ENCODE data around the gene HTR2A. TPM values are rescaled to one million over a fixed set of nuclear protein-coding genes. Genes with fewer than 3 reads are reported as not detected.

HTR2A gene
- total RNA-seq = 13.0 TPM

- FAIRE-seq (no peak), DNase-seq (ENCODE audit: low spot score in 2 of 2) (no peak)
Measured at GRCh38 chr13:46896341-46897137, at the start of gene HTR2A. Gene HTR2A (minus strand): TSS chr13:46897053. CDS start chr13:46895906, 1,147 bp downstream.

DNA sequence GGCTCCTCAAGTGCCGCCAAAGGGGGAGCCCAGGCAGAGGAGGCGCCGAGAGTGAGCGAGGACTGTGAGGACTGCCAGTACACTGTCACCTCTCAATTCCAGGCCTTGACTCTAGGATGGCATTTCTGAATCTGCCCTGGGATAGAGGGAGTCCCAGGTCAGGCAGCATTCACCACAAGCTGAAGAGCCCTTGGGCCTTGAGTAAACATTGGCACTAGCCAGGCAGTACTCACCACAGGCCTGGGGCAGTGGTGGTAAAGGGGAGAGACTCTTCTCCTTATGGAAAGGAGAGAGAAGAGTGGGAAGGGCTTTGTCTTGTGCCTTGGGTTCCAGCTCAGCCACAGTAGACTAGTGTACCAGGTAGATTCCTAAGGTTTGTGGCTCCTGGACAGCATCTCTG is 39.7 kb upstream of the HTR2A start:
- FAIRE-seq = no peak

GRCh38 chr13:46934749-46935148 is 37.9 kb upstream of the HTR2A start:
- FAIRE-seq = no peak
- no peak for DNase-seq (ENCODE audit: low spot score in 2 of 2)

More for the DNA sequence above, 39.7 kb upstream of the HTR2A start:
- no peak for DNase-seq (ENCODE audit: low spot score in 2 of 2)

- DNase-seq (ENCODE audit: low spot score in 2 of 2) (no peak), FAIRE-seq (no peak)
Measured at GRCh38 chr13:46926916-46927590, 30.2 kb upstream of the HTR2A start.

DNA sequence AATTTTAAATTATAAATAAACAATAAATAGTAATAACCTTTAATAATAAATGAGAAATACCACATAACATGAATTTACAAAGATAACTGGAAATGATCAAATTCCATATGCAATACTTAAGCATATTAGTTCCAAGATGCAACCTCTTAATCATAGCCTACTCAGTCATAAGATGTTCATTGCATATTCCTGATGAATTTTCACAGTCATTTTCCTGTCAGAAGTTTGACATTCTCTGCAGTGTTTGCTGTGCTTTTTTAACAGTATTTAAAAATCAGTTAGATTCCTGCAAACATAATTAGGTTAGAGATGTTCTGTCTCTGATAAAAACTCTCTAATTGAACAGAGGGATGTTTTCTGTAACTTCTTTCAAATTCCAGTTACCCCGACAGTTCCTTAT is 28.6 kb upstream of the HTR2A start:
- DNase-seq (ENCODE audit: low spot score in 2 of 2) = no peak
- peak; percentile 15 for FAIRE-seq

GRCh38 chr13:46914341-46914740 is 17.5 kb upstream of the HTR2A start:
- DNase-seq (ENCODE audit: low spot score in 2 of 2) (no peak), FAIRE-seq (no peak)

DNA sequence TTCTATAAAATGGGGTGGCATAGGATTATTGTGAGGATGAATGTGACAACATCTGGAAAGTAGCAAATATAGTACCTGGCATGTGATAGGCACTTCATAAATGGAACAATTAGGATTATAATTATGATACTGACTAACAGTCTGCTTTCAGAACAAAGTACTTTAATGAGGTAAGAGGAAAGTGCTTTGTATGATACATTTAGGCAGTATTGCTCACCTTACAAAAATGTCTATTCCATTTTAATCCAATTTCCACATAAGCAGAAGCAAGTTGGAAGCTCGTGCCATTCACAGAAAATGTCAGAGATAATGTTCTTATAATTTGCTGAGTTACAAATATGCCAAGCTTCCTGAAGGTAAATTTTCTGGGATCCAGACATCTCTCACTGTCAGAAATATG is 16.9 kb upstream of the HTR2A start:
- FAIRE-seq = no peak
- no peak for DNase-seq (ENCODE audit: low spot score in 2 of 2)

DNA sequence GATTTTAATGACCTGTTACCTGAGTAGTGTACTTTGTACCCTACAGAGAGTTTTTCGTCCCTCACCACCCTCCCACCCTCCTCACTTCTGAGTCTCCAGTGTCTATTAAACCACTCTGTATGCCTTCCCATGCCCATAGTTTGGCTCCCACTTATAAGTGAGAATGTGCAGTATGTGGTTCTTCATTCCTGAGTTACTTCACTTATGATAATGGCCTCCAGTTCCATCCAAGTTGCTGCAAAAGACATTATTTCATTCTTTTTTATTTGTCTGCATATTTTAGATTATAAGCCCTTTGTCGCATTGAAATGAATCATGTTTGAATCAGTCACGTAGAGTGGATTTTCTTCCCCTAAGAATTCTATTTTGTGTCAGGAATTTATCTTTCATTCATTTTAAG is 12.2 kb upstream of the HTR2A start:
- DNase-seq (ENCODE audit: low spot score in 2 of 2) (no peak), FAIRE-seq (no peak)

DNA sequence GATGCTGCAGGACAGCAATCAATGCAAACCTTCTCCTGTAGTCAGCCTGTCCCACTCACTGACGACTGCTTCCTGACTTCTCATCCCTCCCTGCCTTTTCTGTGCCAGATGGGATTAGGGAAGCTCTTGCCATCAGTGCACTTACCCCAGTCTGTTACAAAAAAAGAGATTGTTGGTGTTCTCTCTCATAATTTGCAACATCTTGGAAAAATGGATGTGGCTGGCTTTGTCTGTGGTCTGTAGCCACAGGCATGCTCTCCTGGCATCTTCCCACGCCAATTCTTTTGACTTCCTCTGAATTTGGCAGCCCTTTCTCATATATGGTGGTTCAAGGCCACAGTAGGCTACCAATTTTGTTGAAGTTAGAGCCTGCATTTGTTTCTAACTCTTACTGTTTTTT is 11.6 kb upstream of the HTR2A start:
- DNase-seq (ENCODE audit: low spot score in 2 of 2) (no peak), FAIRE-seq (no peak)

GRCh38 chr13:46906405-46906804 is 9.6 kb upstream of the HTR2A start:
- DNase-seq (ENCODE audit: low spot score in 2 of 2) (no peak), FAIRE-seq (no peak)

DNA sequence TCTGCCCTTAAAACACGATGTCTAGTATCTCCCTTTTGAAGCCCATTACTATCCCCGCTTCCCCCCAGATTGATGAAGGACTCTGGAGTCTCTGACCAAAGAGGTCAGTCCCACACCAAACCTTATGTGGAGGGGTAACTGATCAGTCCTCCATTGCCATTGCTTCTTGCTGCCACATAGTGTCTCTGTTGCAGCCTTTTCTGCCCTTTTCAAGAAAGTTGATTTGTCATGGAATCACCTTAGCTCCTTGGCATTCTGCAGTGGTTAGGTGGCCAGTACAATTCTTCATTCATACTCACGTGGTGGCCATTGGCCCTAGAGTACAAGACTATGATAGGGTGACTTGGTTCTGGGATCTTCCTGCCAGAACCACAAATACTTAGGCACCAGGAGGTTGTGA is 8.4 kb upstream of the HTR2A start:
- DNase-seq (ENCODE audit: low spot score in 2 of 2) (no peak), FAIRE-seq (no peak)

- DNase-seq (ENCODE audit: low spot score in 2 of 2) (no peak), FAIRE-seq (no peak)
Measured at GRCh38 chr13:46903748-46904147, 6.9 kb upstream of the HTR2A start.

- DNase-seq (ENCODE audit: low spot score in 2 of 2) (no peak), FAIRE-seq (no peak)
Measured at GRCh38 chr13:46901721-46902120, 4.9 kb upstream of the HTR2A start.

GRCh38 chr13:46899801-46900200 is 2.9 kb upstream of the HTR2A start:
- FAIRE-seq = no peak
- DNase-seq (ENCODE audit: low spot score in 2 of 2) = no peak

DNA sequence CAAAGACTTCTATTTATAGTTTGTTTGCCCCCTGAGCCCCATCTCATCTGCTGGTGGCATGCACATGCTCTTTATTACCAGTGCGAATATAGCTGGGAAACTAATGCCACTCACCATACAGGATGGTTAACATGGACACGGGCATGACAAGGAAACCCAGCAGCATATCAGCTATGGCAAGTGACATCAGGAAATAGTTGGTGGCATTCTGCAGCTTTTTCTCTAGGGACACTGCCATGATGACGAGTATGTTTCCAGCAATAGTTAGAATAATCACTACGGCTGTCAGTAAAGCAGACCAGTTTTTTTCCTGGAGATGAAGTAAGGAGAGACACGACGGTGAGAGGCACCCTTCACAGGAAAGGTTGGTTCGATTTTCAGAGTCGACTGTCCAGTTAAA is 1.5 kb downstream of the HTR2A start:
- no peak for DNase-seq (ENCODE audit: low spot score in 2 of 2)
- no peak for FAIRE-seq

DNA sequence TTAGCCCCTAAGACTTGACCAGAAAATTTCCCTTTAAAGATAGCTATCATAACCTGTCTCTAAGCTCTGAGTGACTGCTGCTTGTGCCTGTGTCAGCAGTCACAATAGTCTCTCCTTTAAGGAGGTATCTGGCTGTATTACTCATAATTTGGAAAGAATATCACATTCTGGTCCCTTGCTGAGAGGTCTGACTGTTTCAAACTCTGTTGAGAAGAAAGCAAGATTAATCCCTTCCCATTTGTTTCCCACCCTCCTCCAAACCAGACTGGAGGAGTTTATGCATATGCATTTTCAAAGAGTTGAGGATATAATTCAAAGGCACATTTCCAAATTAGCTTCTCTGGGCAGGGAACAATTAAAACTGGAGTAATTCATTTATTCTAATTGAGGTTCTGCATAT is 2.3 kb downstream of the HTR2A start:
- DNase-seq (ENCODE audit: low spot score in 2 of 2) = no peak
- no peak for FAIRE-seq

- DNase-seq (ENCODE audit: low spot score in 2 of 2) (peak; percentile 42 to 73), FAIRE-seq (no peak)
Measured at GRCh38 chr13:46893798-46894560, 2.9 kb downstream of the HTR2A start.

DNA sequence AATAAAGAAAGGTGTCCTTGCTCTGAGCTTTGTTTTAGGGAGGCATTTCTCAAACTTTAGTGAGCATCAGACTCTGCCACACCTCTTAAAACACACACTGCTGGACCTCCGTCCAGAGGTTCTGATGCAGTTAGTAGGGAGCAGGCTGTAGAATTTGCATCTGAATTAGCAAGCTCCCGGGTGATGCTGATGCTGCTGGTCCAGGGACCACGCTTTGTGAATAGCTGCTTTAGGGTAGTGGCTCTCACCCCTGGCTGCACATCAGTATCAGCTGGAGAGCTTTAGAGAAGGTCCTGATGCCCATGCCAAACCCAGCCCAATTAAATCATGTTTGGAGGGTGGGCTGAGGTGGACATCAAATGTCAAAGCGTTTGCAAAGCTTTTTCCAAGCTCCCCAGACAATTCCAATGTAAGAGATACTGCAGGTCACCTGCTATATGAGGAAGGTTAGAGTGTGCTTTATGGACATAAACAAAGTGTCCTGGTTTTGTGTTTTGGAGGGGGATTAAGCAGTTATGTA is 3.6 kb downstream of the HTR2A start:
- no peak for FAIRE-seq
- no peak for DNase-seq (ENCODE audit: low spot score in 2 of 2)

- FAIRE-seq (no peak), DNase-seq (ENCODE audit: low spot score in 2 of 2) (no peak)
Measured at GRCh38 chr13:46885018-46885417, 11.8 kb downstream of the HTR2A start.

GRCh38 chr13:46884531-46884930 is 12.3 kb downstream of the HTR2A start:
- no peak for DNase-seq (ENCODE audit: low spot score in 2 of 2)
- FAIRE-seq = no peak

DNA sequence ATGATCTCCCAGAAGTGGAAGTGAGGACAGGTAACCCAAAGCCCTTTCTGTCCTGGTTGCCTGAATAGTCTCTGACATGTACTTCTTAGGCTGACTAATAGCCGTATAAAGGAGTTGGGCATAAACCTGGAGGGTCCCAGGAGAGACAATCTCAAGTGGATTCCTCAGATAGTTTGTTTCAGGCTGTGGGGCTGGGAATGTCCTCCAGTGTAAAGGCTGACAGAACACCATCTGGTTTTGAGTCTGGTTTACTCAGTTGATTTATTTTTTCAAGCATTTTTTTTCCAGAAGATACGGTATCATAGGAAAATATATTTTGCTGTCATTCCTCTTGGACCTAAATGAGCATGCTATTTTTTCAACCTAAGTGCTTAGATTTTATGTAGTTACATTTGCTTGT is 15.2 kb downstream of the HTR2A start:
- DNase-seq (ENCODE audit: low spot score in 2 of 2) (no peak), FAIRE-seq (no peak)
